ENCODE data around the gene NES. TPM values are rescaled to one million over a fixed set of nuclear protein-coding genes. Genes with fewer than 3 reads are reported as not detected.

The NES gene
- total RNA-seq, 2 donors from 2014 or later, result 5.3 to 8.1 TPM

DNA sequence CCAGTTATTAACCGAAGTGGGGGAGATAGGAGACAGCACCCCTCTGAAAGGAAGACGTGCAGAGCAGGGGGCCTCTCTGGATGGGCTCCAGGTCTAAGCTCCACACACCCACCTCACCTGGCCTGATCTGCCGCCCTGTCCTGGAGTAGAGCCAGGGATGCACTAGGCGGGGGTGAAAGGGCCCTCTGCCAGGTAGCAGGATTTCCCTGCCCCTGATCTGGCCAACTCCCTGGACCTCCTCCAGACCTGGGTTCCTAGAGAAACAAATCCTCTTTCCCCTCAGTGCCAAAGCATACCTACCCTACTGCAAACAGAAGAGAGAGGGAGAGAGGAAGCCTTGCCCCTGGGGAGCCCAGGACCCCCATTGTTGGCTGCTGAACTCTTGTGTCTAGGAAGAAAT is 26.1 kb upstream of the NES start:
- Histone ChIP-seq H3K4me1 (peaks cover 14% of the 10 kb centered on the region), H3K9ac (ENCODE audit: low read depth in 2 of 2, low read length in 2 of 2) (no peak overlapping the region), H3K4me3 (no peak overlapping the region), H3K27me3 (peaks cover 9% of the 10 kb centered on the region), H3K9me3 (no peaks in the 10 kb centered on the region), H3K36me3 (no peaks in the 10 kb centered on the region), H3K27ac (no peak overlapping the region)
- intact Hi-C loops (cut with DNase I), result no loop called here
- no peak for DNase-seq
- TF ChIP-seq, protein P1, sequence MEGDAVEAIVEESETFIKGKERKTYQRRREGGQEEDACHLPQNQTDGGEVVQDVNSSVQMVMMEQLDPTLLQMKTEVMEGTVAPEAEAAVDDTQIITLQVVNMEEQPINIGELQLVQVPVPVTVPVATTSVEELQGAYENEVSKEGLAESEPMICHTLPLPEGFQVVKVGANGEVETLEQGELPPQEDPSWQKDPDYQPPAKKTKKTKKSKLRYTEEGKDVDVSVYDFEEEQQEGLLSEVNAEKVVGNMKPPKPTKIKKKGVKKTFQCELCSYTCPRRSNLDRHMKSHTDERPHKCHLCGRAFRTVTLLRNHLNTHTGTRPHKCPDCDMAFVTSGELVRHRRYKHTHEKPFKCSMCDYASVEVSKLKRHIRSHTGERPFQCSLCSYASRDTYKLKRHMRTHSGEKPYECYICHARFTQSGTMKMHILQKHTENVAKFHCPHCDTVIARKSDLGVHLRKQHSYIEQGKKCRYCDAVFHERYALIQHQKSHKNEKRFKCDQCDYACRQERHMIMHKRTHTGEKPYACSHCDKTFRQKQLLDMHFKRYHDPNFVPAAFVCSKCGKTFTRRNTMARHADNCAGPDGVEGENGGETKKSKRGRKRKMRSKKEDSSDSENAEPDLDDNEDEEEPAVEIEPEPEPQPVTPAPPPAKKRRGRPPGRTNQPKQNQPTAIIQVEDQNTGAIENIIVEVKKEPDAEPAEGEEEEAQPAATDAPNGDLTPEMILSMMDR (IDR thresholded peaks at IDR 0.05), result no peak

DNA sequence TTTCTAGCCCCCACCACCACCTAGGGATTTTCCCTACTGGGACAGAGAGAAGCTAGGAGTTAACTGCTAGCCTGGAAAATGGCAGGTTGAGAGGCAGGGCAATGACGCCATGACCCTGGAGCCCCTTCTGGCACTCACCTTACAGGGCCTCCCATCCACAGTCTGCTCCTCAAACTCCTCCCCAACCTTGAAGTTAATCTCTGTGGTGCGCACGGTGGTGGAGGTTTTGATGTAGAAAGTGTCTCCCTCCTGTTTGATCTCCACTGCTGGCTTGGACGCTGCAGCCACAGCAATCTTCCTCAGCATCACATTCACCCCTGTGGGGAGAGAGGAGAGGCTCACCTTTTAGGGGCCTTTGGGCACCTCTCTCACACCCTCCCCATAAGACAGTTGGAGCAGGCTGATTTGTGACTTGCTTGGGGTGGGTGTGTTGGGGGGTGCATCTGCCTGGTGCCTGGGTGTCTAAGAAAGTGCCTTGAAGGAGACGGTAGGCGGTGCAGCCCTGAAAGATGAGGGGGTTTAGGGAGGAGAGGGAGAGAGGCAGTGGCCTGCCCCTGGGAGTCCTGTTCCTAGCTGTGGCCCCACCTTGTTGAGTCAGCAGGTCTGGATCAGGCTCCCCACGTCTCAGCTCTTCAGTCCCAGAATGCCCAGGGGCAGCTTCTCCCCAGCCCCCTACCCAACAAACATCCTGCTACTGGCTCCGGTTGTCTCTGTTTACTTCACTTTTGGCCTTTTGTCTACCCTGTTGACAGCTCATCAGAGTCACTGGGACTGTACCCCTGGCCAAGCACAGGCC is 23.7 kb upstream of the NES start:
- H3K4me1 ChIP-seq, result peaks cover 11% of the 10 kb centered on the region
- TF ChIP-seq, protein P1 (IDR thresholded peaks at IDR 0.05), result no peak
- no peak overlapping the region for H3K9ac ChIP-seq (ENCODE audit: low read depth in 2 of 2, low read length in 2 of 2)
- DNase-seq, result no peak
- intact Hi-C loops (cut with DNase I), result no loop called here
- H3K36me3 ChIP-seq, result no peaks in the 10 kb centered on the region
- H3K4me3 ChIP-seq, result no peak overlapping the region
- H3K27ac ChIP-seq, result no peak overlapping the region
- H3K9me3 ChIP-seq, result no peaks in the 10 kb centered on the region
- H3K27me3 ChIP-seq, result peaks cover 9% of the 10 kb centered on the region

DNA sequence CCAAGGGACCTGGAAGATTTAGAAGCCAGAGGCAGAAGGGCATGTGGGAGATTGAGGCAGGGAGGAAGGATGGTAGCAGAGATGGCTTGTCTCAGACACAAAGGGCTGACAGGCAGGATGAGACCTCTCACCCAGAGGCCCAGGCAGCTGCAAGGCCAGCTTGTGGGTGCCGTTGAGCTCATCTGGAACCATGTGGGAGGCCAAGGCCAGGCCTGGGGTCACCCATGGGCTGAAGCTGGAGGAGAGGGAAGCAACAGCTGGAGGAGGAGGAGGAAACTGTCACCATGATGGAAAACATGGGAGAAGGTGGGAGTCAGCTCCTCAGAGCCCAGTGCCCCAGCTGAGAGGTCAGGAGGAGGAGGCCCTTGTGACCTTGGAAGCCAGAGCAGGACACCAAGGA is 21.8 kb upstream of the NES start:
- H3K27me3 ChIP-seq, result no peaks in the 10 kb centered on the region
- H3K9ac ChIP-seq (ENCODE audit: low read depth in 2 of 2, low read length in 2 of 2), result no peak overlapping the region
- TF ChIP-seq, protein P1 (IDR thresholded peaks at IDR 0.05), result no peak

DNA sequence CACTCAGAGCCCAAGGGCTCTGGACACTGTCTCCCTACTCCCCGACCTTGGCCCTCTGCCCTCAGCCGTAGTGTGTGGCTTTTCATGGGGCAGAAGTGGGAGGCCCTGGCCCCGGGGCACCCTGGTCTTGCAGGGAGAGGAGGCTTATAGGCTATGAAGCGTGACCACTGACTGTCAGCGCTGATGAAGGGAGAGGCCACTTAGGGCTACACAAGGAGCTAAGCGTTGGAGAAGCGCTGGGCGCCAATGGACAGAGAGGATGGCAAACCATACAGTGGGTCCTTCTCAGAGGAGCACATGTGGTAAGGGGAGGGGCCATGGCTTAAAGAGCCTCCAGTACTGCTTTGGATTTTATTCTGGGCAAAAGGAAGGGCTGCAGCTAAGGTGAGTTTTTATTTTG is 20.3 kb upstream of the NES start:
- intact Hi-C loops (cut with DNase I), result no loop called here
- no peaks in the 10 kb centered on the region for H3K9me3 ChIP-seq
- H3K27ac ChIP-seq, result no peak overlapping the region
- no peak for DNase-seq
- no peaks in the 10 kb centered on the region for H3K36me3 ChIP-seq
- no peaks in the 10 kb centered on the region for H3K4me1 ChIP-seq
- no peak overlapping the region for H3K9ac ChIP-seq (ENCODE audit: low read depth in 2 of 2, low read length in 2 of 2)
- no peak overlapping the region for H3K4me3 ChIP-seq
- no peaks in the 10 kb centered on the region for H3K27me3 ChIP-seq
- TF ChIP-seq, protein P1 (IDR thresholded peaks at IDR 0.05), result no peak

More for the DNA sequence above, 21.8 kb upstream of the NES start:
- no peaks in the 10 kb centered on the region for H3K36me3 ChIP-seq
- DNase-seq, result no peak
- no peaks in the 10 kb centered on the region for H3K9me3 ChIP-seq
- H3K27ac ChIP-seq, result no peak overlapping the region
- no peak overlapping the region for H3K4me3 ChIP-seq
- intact Hi-C loops (cut with DNase I), result no loop called here
- no peaks in the 10 kb centered on the region for H3K4me1 ChIP-seq

DNA sequence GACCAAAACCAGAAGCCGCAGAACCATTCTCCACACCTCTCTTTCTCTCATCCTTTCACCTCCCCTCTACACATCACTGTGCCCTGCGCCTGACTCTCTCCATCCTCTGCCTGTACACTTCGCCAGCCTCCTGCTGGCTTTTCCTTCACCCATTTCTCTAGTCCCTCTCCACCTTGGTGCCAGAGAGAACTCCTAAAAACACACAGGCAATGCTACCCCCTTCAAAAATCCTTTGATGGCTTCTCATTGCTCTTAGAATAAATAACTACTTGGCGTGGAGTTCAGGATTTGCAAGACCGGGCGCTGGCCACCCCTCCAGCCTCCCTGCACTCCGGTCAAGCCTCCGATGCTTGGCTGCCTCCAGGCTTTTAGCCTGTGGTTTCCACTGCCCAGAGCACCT is 19.5 kb upstream of the NES start:
- Histone ChIP-seq H3K36me3 (no peaks in the 10 kb centered on the region), H3K9ac (ENCODE audit: low read depth in 2 of 2, low read length in 2 of 2) (no peak overlapping the region), H3K9me3 (no peaks in the 10 kb centered on the region), H3K4me3 (no peak overlapping the region), H3K27ac (no peak overlapping the region), H3K4me1 (no peaks in the 10 kb centered on the region), H3K27me3 (no peaks in the 10 kb centered on the region)
- DNase-seq, result no peak
- TF ChIP-seq, protein P1 (IDR thresholded peaks at IDR 0.05), result no peak
- intact Hi-C loops (cut with DNase I), result no loop called here
